Measurements from ENCODE around the gene PHACTR1.

The PHACTR1 gene

DNA sequence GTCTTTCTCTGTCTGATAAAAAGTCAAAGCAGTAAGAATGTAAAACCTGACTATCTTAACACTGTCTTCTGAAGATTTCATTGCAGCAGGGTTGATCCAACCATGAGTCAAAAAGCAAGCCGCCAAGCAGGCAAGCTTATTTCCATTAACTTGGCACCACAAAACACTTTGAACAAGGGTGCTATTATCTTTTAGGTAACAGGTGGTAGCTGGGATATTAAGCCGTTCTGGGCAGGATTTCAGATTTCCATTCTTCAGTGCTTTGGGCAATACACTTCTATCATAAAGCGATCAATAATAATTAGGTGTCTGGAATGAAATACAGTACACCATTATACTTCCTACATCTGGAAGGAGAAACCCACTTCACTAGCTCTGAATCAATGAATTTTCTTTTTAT, 429.9 kb downstream of the PHACTR1 start:
- Histone ChIP-seq H3K9me3 (ENCODE audit: control insufficient read depth, low read length) (no peaks in the 10 kb centered on the region), H3K9ac (no peak overlapping the region), H3K4me2 (ENCODE audit: low read length) (no peak overlapping the region), H3K79me2 (no peaks in the 10 kb centered on the region), H2AFZ (no peak overlapping the region), H3K4me3 (ENCODE audit: low read depth, low read length) (no peak overlapping the region), H3K4me1 (no peaks in the 10 kb centered on the region), H3K27me3 (ENCODE audit: control insufficient read depth, insufficient read depth, low read length) (no peaks in the 10 kb centered on the region), H3K36me3 (ENCODE audit: control insufficient read depth, insufficient read depth, low read length) (no peaks in the 10 kb centered on the region), H3K27ac (no peak overlapping the region)
- TF ChIP-seq, protein P1, sequence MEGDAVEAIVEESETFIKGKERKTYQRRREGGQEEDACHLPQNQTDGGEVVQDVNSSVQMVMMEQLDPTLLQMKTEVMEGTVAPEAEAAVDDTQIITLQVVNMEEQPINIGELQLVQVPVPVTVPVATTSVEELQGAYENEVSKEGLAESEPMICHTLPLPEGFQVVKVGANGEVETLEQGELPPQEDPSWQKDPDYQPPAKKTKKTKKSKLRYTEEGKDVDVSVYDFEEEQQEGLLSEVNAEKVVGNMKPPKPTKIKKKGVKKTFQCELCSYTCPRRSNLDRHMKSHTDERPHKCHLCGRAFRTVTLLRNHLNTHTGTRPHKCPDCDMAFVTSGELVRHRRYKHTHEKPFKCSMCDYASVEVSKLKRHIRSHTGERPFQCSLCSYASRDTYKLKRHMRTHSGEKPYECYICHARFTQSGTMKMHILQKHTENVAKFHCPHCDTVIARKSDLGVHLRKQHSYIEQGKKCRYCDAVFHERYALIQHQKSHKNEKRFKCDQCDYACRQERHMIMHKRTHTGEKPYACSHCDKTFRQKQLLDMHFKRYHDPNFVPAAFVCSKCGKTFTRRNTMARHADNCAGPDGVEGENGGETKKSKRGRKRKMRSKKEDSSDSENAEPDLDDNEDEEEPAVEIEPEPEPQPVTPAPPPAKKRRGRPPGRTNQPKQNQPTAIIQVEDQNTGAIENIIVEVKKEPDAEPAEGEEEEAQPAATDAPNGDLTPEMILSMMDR (IDR thresholded peaks at IDR 0.05) = no peak

GRCh38 chr6:13147376-13147775, 430.8 kb downstream of the PHACTR1 start:
- TF ChIP-seq, protein P1 (IDR thresholded peaks at IDR 0.05) = no peak
- Histone ChIP-seq H3K9ac (no peak overlapping the region), H3K27me3 (ENCODE audit: control insufficient read depth, insufficient read depth, low read length) (no peaks in the 10 kb centered on the region)

DNA sequence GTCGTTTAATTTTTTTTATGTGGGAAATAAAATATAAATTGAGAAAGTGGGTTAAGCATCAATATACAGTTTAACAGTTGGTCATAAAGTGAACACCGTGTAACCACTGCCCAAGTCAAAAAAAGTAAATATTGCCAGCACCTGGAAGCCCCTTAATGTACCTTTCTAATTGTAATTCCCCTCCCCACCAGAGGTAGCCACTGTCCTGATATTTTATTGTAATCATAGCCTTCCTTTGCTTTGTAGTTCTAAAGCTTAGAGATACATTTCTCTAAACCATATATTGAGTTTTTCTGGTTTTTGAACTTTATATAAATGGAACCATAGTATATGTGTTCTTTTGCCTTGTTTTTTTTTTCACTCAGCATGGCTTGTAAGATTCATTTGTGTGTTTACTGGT, 431.2 kb downstream of the PHACTR1 start:
- no peaks in the 10 kb centered on the region for H3K4me1 ChIP-seq
- H3K27me3 ChIP-seq (ENCODE audit: control insufficient read depth, insufficient read depth, low read length) = no peaks in the 10 kb centered on the region
- no peak overlapping the region for H3K4me2 ChIP-seq (ENCODE audit: low read length)
- H2AFZ ChIP-seq = no peak overlapping the region
- H3K27ac ChIP-seq = no peak overlapping the region
- no peak overlapping the region for H3K4me3 ChIP-seq (ENCODE audit: low read depth, low read length)
- H3K36me3 ChIP-seq (ENCODE audit: control insufficient read depth, insufficient read depth, low read length) = no peaks in the 10 kb centered on the region
- H3K9me3 ChIP-seq (ENCODE audit: control insufficient read depth, low read length) = no peaks in the 10 kb centered on the region
- no peak overlapping the region for H3K9ac ChIP-seq
- no peaks in the 10 kb centered on the region for H3K79me2 ChIP-seq
- TF ChIP-seq, protein P1 (IDR thresholded peaks at IDR 0.05) = no peak

More at GRCh38 chr6:13147376-13147775, 430.8 kb downstream of the PHACTR1 start:
- H3K79me2 ChIP-seq = no peaks in the 10 kb centered on the region
- no peak overlapping the region for H2AFZ ChIP-seq
- H3K4me2 ChIP-seq (ENCODE audit: low read length) = no peak overlapping the region
- no peak overlapping the region for H3K4me3 ChIP-seq (ENCODE audit: low read depth, low read length)
- H3K9me3 ChIP-seq (ENCODE audit: control insufficient read depth, low read length) = no peaks in the 10 kb centered on the region
- H3K27ac ChIP-seq = no peak overlapping the region
- H3K36me3 ChIP-seq (ENCODE audit: control insufficient read depth, insufficient read depth, low read length) = no peaks in the 10 kb centered on the region
- no peaks in the 10 kb centered on the region for H3K4me1 ChIP-seq

GRCh38 chr6:13152764-13153163, 436.2 kb downstream of the PHACTR1 start:
- Histone ChIP-seq H3K4me1 (no peaks in the 10 kb centered on the region), H2AFZ (no peak overlapping the region), H3K27ac (no peak overlapping the region), H3K79me2 (no peaks in the 10 kb centered on the region), H3K36me3 (ENCODE audit: control insufficient read depth, insufficient read depth, low read length) (no peaks in the 10 kb centered on the region), H3K4me3 (ENCODE audit: low read depth, low read length) (no peak overlapping the region), H3K9me3 (ENCODE audit: control insufficient read depth, low read length) (no peaks in the 10 kb centered on the region), H3K27me3 (ENCODE audit: control insufficient read depth, insufficient read depth, low read length) (no peaks in the 10 kb centered on the region), H3K9ac (no peak overlapping the region), H3K4me2 (ENCODE audit: low read length) (no peak overlapping the region)
- TF ChIP-seq, protein P1 (IDR thresholded peaks at IDR 0.05) = no peak

DNA sequence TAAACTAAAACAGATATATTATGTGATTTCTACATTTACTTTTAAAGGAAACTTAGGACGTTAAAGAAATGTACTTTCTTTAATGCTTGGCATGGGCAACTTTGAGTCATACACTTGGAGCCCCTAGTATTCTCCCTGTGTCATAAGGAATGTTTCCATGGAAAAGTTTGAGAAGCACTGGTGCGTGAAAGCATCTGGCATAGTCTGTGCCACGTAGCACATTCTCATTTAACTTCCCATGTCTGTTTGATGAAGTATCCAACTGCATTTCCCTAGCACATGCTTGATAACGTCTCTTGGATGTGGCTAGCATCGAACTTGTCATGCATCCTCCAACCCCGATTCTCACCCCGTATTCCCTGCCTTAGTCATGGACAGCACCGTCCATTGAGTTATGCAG, 439.8 kb downstream of the PHACTR1 start:
- H3K4me2 ChIP-seq (ENCODE audit: low read length) = no peak overlapping the region
- TF ChIP-seq, protein P1 (IDR thresholded peaks at IDR 0.05) = no peak

More for the DNA sequence above, 439.8 kb downstream of the PHACTR1 start:
- Histone ChIP-seq H3K36me3 (ENCODE audit: control insufficient read depth, insufficient read depth, low read length) (no peaks in the 10 kb centered on the region), H3K79me2 (no peaks in the 10 kb centered on the region), H2AFZ (no peak overlapping the region), H3K9ac (no peak overlapping the region), H3K4me3 (ENCODE audit: low read depth, low read length) (no peak overlapping the region), H3K9me3 (ENCODE audit: control insufficient read depth, low read length) (no peaks in the 10 kb centered on the region), H3K27me3 (ENCODE audit: control insufficient read depth, insufficient read depth, low read length) (no peaks in the 10 kb centered on the region), H3K27ac (no peak overlapping the region), H3K4me1 (no peaks in the 10 kb centered on the region)
